GM06990 (cell line): Measurements from ENCODE around the gene ASB10.

Experiments used
- DNase-seq: peaks from one replicate; pipeline ENCODE4 v3.0.0-alpha.2; 2011; ENCODE audit not compliant: insufficient read length; ENCODE audit errors: extremely low read depth
- H3K27me3 ChIP-seq: replicated peaks from 2 replicates; pipeline ENCODE4 v1.6.0; 2011; ENCODE audit warnings: low read length; ENCODE audit not compliant: control insufficient read depth, insufficient read depth
- H3K36me3 ChIP-seq: 2 replicates; pipeline ENCODE4 v1.5.1; 2011; ENCODE audit warnings: low read length; ENCODE audit not compliant: control insufficient read depth, insufficient read depth
- H3K4me3 ChIP-seq: replicated peaks from 2 replicates; pipeline ENCODE4 v1.5.1; 2011; ENCODE audit warnings: low read depth, mild to moderate bottlenecking, control low read depth, low read length
- TF ChIP-seq, protein P1 (sequence below): IDR thresholded peaks from 2 replicates; pipeline ENCODE4 v1.5.1; 2011; ENCODE audit warnings: low read length, control low read depth, mild to moderate bottlenecking, inconsistent platforms; ENCODE audit not compliant: insufficient read depth, poor library complexity, severe bottlenecking

The ASB10 gene

DNA sequence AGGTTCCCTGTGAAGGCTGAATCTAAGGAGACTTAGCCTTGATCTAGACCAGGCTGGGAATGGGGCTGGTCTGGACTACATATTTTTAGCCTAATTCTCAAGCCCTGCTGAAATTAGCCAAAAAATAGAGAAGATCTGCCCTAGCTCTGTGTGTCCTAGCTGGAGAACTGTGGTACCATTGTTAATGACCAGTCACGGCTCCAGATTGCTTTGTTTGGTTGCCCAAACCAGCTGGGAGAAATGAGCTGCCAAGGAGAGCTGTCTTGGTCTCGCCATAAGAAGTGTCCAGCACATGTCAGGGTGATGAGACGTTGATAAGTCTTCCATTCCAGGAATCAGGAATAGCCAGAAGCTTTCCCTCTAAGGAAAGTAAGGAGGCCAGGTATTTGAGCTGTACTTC lies 40.3 kb downstream of the ASB10 start:
- Histone ChIP-seq H3K27me3 (no peaks in the 10 kb centered on the region), H3K4me3 (no peak overlapping the region), H3K36me3 (peaks cover 8% of the 10 kb centered on the region)
- no peak for DNase-seq
- TF ChIP-seq, protein P1, sequence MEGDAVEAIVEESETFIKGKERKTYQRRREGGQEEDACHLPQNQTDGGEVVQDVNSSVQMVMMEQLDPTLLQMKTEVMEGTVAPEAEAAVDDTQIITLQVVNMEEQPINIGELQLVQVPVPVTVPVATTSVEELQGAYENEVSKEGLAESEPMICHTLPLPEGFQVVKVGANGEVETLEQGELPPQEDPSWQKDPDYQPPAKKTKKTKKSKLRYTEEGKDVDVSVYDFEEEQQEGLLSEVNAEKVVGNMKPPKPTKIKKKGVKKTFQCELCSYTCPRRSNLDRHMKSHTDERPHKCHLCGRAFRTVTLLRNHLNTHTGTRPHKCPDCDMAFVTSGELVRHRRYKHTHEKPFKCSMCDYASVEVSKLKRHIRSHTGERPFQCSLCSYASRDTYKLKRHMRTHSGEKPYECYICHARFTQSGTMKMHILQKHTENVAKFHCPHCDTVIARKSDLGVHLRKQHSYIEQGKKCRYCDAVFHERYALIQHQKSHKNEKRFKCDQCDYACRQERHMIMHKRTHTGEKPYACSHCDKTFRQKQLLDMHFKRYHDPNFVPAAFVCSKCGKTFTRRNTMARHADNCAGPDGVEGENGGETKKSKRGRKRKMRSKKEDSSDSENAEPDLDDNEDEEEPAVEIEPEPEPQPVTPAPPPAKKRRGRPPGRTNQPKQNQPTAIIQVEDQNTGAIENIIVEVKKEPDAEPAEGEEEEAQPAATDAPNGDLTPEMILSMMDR: no peak

GRCh38 chr7:151144387-151144786 lies 42.7 kb downstream of the ASB10 start:
- Histone ChIP-seq H3K27me3 (no peaks in the 10 kb centered on the region), H3K36me3 (peaks cover 11% of the 10 kb centered on the region), H3K4me3 (no peak overlapping the region)
- TF ChIP-seq, protein P1: no peak
- DNase-seq: no peak

GRCh38 chr7:151143261-151144015 lies 43.6 kb downstream of the ASB10 start:
- no peak for DNase-seq
- TF ChIP-seq, protein P1: no peak
- Histone ChIP-seq H3K36me3 (peaks cover 11% of the 10 kb centered on the region), H3K27me3 (no peaks in the 10 kb centered on the region), H3K4me3 (no peak overlapping the region)

GRCh38 chr7:151142686-151143040 lies 44.4 kb downstream of the ASB10 start:
- Histone ChIP-seq H3K27me3 (no peaks in the 10 kb centered on the region), H3K36me3 (peaks cover 11% of the 10 kb centered on the region), H3K4me3 (no peak overlapping the region)
- TF ChIP-seq, protein P1: no peak
- no peak for DNase-seq

- DNase-seq: no peak
- TF ChIP-seq, protein P1: no peak
- Histone ChIP-seq H3K4me3 (no peak overlapping the region), H3K36me3 (peaks cover 11% of the 10 kb centered on the region), H3K27me3 (no peaks in the 10 kb centered on the region)
Measured at GRCh38 chr7:151141855-151142685, 45.0 kb downstream of the ASB10 start.
